Ascending aorta (tissue), 2 donors: ENCODE results near the gene KRT14. TPM values are rescaled to one million over a fixed set of nuclear protein-coding genes. Genes with fewer than 3 reads are reported as not detected.

Experiments
- DNase-seq, 2 donors: peaks; one replicate each; pipeline ENCODE4 v3.0.0-alpha.2; 2019; ENCODE audit warnings: low spot score in 2 of 2
- H3K27ac ChIP-seq, 2 donors: fragments of 200-600 bp; sonication (generic); one replicate each; pipeline ENCODE4 v1.5.1; 2016 to 2017; ENCODE audit warnings: mild to moderate bottlenecking in 1 of 2
- H3K27me3 ChIP-seq: fragments of 200-600 bp; sonication (generic); one replicate; pipeline ENCODE4 v1.5.1; 2017
- H3K36me3 ChIP-seq, 2 donors: fragments of 200-600 bp; sonication (generic); one replicate each; pipeline ENCODE4 v1.5.1; 2016
- H3K4me1 ChIP-seq, 2 donors: fragments of 200-600 bp; sonication (generic); one replicate each; pipeline ENCODE4 v1.5.1; 2016 to 2017; ENCODE audit warnings: mild to moderate bottlenecking in 1 of 2
- H3K4me3 ChIP-seq, 2 donors: fragments of 200-600 bp; sonication (generic); one replicate each; pipeline ENCODE4 v1.5.1; 2016 to 2017; ENCODE audit warnings: mild to moderate bottlenecking in 1 of 2
- H3K9me3 ChIP-seq, 2 donors: fragments of 200-600 bp; sonication (generic); one replicate each; pipeline ENCODE4 v1.5.1; 2016
- intact Hi-C: fragments of 100-400 bp; cut with DNase I; formaldehyde crosslinking; loops from one replicate; pipeline ENCODE4 v1.15.1; 2023
- total RNA-seq: library from RNA; depleted of rRNA; stranded (reverse); fragments of >200 nt; gene quantifications from one replicate; pipeline ENCODE4 v1.1.0, GENCODE V29; 2016
- TF ChIP-seq, protein P1 (sequence below), 3 experiments: fragments of 200-600 bp in 2 of 3; fragments of 450-650 bp in 1 of 3; sonication (generic) in 2 of 3; IDR thresholded peaks; one replicate each; pipeline ENCODE4 v1.5.1; 2016 to 2019; ENCODE audit warnings: antibody characterized with exemption in 3 of 3, mild to moderate bottlenecking in 1 of 3, moderate library complexity in 1 of 3

Gene KRT14
- total RNA-seq, 1 donor from 2014 or later, result 10.3 TPM

DNA sequence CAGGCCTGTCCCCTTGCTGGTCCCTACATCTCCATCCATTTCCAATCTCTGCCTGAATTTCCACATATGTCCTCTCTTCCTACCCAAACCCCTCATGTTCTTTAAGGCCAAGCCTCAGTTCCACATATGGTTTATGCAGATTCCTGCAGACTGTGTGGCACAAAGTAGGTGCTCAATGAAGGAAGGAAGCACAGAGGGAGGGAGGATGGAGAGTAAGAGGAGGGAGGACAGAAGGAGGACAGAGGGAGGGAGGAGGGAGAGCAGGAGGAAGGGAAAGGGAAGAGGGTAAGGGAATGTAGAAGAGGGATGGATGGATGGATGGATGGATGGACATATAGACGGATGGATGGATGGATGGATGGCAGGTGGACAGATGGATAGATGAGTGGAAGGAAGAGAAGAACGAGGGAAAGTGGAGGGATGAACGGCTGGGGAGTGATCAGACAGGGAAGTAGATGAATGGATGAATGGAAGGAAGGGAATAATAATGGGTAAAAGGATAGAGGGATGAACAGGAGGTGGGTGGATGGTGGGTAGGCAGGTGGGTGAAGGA is 7.7 kb upstream of the KRT14 start:
- H3K4me1 ChIP-seq, result no peaks in the 10 kb centered on the region
- no peak for DNase-seq
- no peaks in the 10 kb centered on the region for H3K36me3 ChIP-seq
- intact Hi-C loops, result no loop called here
- H3K4me3 ChIP-seq, result no peak overlapping the region
- H3K9me3 ChIP-seq, result no peaks in the 10 kb centered on the region
- TF ChIP-seq, protein P1, sequence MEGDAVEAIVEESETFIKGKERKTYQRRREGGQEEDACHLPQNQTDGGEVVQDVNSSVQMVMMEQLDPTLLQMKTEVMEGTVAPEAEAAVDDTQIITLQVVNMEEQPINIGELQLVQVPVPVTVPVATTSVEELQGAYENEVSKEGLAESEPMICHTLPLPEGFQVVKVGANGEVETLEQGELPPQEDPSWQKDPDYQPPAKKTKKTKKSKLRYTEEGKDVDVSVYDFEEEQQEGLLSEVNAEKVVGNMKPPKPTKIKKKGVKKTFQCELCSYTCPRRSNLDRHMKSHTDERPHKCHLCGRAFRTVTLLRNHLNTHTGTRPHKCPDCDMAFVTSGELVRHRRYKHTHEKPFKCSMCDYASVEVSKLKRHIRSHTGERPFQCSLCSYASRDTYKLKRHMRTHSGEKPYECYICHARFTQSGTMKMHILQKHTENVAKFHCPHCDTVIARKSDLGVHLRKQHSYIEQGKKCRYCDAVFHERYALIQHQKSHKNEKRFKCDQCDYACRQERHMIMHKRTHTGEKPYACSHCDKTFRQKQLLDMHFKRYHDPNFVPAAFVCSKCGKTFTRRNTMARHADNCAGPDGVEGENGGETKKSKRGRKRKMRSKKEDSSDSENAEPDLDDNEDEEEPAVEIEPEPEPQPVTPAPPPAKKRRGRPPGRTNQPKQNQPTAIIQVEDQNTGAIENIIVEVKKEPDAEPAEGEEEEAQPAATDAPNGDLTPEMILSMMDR (IDR thresholded peaks at IDR 0.05), result no peak
- H3K27me3 ChIP-seq, result no peaks in the 10 kb centered on the region
- no peak overlapping the region for H3K27ac ChIP-seq

DNA sequence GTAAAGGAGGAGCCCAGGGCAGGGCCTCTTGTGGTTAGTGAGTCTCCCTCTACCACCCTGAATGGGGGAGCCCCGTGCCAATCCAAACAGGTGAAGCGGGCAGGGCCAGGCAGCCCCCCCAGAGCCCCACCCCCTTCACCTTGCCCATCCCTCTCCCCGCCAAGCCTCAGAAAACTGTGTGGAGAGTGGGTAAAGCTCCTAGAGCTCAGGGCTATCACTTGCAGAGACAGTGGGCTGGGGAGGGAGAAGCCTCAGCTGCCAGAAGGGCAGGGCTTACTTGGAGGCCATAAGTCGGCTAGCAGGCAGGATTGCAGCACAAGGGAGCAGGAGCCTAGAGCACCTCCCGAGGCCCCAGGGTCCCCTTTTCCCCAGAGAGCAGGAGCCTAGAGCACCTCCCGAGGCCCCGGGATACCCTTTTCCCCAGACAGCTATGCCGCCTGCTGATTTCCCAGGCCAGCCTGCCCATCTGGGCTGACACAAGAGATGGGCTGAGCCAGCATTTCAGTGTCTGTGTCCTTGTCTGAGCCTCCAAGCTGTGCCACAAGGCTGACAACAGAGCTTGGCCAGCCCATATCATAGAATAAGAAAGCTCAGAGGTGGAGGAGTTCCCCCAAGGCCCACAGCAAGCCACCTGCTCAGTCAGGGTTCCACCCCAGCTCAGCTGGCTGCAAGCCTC is 6.7 kb upstream of the KRT14 start:
- no peaks in the 10 kb centered on the region for H3K36me3 ChIP-seq
- TF ChIP-seq, protein P1 (IDR thresholded peaks at IDR 0.05), result no peak
- H3K27ac ChIP-seq, result no peak overlapping the region
- no peaks in the 10 kb centered on the region for H3K27me3 ChIP-seq
- no peaks in the 10 kb centered on the region for H3K9me3 ChIP-seq
- DNase-seq, result no peak
- H3K4me3 ChIP-seq, result no peak overlapping the region
- intact Hi-C loops, result no loop called here
- H3K4me1 ChIP-seq, result peaks cover 0 to 5% of the 10 kb centered on the region in 2 donors

DNA sequence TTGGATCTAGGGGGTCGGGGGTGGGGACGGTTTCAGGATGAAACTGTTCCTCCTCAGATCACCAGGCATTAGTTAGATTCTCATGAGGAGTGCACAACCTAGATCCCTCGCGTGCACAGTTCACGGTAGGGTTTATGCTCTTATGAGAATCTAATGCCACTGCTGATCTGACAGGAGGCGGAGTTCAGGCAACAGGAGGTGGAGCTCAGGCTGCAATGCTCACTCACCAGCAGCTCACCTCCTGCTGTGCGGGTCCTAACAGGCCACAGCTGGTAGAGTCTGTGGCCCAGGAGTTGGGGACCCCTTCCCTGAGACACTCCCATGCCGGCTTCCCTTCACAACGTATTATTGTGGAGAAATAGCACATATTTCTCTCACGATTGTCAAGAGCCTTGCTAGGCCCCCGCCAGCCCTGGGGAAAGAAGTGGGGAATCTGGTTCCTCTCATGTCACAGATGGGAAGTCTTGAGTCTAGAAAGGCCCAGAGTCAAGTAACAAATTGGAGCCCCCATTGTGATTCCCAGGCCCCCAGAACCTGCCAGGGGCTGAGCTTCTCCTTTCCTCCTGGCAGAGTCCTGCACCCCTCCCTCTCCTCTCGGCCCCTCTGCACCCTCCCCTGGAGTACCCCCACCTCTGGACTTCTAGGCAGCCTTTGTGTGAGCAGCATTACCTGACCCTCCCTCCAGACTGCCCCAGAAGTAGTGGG is 6.1 kb upstream of the KRT14 start:
- no peaks in the 10 kb centered on the region for H3K36me3 ChIP-seq
- H3K27me3 ChIP-seq, result no peaks in the 10 kb centered on the region
- intact Hi-C loops, result no loop called here
- no peak overlapping the region for H3K4me3 ChIP-seq
- TF ChIP-seq, protein P1 (IDR thresholded peaks at IDR 0.05), result no peak
- DNase-seq, result no peak
- H3K4me1 ChIP-seq, result peaks cover 0 to 5% of the 10 kb centered on the region in 2 donors
- H3K27ac ChIP-seq, result no peak overlapping the region
- H3K9me3 ChIP-seq, result no peaks in the 10 kb centered on the region

DNA sequence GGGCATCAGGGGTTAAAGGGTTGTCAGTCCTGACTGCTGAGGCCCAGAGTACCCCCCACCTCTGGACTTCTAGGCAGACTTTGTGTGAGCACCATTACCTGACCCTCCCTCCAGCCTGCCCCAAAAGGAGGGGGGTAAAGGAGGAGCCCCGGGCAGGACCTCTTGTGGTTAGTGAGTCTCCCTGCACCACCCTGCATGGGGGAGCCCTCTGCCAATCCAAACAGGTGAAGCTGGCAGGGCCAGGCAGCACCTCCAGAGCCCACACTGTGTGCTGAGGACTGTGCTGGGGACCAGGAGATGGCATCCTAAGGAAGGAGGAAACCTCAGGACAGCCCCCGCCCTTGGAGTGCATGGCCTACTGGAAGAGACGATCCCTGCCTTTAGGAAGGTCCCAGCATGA is 2.6 kb upstream of the KRT14 start:
- intact Hi-C loops, result no loop called here
- Histone ChIP-seq H3K4me3 (no peak overlapping the region), H3K4me1 (peaks cover 0 to 5% of the 10 kb centered on the region in 2 donors), H3K27ac (no peak overlapping the region), H3K9me3 (no peaks in the 10 kb centered on the region), H3K27me3 (no peaks in the 10 kb centered on the region), H3K36me3 (no peaks in the 10 kb centered on the region)
- no peak for DNase-seq
- TF ChIP-seq, protein P1 (IDR thresholded peaks at IDR 0.05), result no peak

DNA sequence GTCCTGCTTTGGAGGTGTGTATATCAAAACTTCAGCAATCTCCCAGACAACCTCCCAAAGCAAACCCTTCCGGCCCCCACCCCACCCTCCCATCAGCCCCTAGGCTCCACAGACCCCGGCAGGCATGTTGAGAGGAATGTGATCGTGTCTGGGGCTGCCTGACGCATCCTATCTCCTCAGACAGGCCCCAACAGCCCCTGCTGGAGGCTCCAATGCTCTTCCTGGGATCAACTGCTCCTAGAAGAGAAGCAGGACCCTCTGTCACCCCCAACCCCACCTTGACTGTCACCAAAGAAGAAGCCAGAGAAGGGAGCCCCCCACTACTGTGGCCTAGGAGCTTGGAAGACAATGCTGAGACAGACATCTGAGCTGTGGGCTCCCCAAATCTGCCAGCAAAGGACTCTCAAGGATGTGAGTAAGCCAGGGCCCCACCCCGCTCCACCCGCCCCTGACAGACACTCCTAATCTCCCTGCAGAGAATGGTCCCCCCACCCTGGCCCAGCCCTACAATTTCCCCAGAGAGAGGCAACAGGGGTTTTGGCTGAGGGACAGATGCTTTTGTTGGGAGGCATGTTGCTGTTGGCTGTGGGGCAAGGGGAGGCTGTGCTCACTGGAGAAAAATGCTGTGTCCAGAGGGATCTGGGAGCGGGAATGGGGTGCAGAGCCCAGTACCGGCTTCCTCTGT is 1.6 kb upstream of the KRT14 start:
- no peak overlapping the region for H3K4me3 ChIP-seq
- H3K27me3 ChIP-seq, result no peaks in the 10 kb centered on the region
- H3K9me3 ChIP-seq, result no peaks in the 10 kb centered on the region
- H3K27ac ChIP-seq, result no peak overlapping the region
- TF ChIP-seq, protein P1 (IDR thresholded peaks at IDR 0.05), result no peak
- intact Hi-C loops, result no loop called here
- no peaks in the 10 kb centered on the region for H3K36me3 ChIP-seq
- peak in 1 of 2 donors; percentile 69 for DNase-seq
- peaks cover 0 to 5% of the 10 kb centered on the region in 2 donors for H3K4me1 ChIP-seq
